GM12864 (cell line): ENCODE data around the gene AFF1.

Source experiments
- DNase-seq: peaks from one replicate; pipeline ENCODE4 v3.0.0-alpha.2; 2011; ENCODE audit warnings: low read depth
- H3K4me3 ChIP-seq: 2 replicates; pipeline ENCODE4 v1.5.1; 2011; ENCODE audit warnings: mild to moderate bottlenecking, low read depth, low read length, control low read depth
- TF ChIP-seq, protein P1 (sequence below): IDR thresholded peaks from 2 replicates; pipeline ENCODE4 v1.5.1; 2011; ENCODE audit warnings: low read depth, mild to moderate bottlenecking, moderate library complexity, low read length, control low read depth, inconsistent platforms; ENCODE audit errors: missing control alignments

Gene AFF1

DNA sequence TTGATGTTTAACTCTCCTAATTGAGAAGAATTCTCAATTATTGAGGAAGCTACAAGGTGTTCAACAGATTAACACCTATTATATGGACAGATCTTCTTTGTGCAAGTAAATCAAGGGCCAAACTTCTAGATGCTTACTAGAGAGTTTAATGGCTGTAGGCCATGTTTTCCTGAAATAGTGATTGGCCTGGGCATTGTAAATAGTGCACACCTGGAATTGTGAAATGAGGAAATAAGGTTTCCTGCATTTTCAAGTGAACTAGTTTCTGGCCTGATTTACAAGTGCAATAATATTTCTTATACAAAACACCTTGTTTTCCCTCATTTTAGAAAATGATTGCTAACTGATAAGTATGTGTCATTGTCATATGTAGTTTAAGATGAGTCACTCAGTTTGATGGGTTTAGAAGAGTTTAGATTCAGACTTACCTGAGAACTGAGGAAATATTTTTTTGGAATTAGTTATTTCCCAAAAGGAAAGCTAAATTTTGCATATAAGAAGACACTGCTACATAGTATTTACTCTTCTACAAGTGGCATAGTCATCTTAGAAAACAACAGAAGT lies 21.2 kb downstream of the AFF1 start:
- no peak overlapping the region for H3K4me3 ChIP-seq
- TF ChIP-seq, protein P1, sequence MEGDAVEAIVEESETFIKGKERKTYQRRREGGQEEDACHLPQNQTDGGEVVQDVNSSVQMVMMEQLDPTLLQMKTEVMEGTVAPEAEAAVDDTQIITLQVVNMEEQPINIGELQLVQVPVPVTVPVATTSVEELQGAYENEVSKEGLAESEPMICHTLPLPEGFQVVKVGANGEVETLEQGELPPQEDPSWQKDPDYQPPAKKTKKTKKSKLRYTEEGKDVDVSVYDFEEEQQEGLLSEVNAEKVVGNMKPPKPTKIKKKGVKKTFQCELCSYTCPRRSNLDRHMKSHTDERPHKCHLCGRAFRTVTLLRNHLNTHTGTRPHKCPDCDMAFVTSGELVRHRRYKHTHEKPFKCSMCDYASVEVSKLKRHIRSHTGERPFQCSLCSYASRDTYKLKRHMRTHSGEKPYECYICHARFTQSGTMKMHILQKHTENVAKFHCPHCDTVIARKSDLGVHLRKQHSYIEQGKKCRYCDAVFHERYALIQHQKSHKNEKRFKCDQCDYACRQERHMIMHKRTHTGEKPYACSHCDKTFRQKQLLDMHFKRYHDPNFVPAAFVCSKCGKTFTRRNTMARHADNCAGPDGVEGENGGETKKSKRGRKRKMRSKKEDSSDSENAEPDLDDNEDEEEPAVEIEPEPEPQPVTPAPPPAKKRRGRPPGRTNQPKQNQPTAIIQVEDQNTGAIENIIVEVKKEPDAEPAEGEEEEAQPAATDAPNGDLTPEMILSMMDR = no peak
- no peak for DNase-seq

DNA sequence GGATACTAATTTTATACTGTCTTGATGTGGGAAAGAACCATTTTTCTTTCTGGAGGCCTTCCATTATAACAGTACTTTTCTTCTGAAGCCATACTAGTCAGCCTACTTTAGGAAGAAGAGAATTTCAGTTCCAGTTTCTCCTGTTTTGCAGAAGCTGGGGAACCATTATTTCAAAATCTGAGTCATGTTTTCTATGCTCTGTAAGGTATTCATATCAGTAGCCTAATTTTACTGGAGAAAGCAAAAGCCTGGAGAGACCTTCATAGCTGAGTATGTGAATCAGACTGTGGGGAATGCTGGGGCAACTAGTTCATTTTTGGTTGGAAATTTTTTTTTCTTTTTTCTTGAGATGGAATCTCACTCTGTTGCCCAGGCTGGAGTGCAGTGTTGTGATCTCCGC lies 22.4 kb downstream of the AFF1 start:
- no peak overlapping the region for H3K4me3 ChIP-seq
- DNase-seq = no peak
- TF ChIP-seq, protein P1 = no peak

DNA sequence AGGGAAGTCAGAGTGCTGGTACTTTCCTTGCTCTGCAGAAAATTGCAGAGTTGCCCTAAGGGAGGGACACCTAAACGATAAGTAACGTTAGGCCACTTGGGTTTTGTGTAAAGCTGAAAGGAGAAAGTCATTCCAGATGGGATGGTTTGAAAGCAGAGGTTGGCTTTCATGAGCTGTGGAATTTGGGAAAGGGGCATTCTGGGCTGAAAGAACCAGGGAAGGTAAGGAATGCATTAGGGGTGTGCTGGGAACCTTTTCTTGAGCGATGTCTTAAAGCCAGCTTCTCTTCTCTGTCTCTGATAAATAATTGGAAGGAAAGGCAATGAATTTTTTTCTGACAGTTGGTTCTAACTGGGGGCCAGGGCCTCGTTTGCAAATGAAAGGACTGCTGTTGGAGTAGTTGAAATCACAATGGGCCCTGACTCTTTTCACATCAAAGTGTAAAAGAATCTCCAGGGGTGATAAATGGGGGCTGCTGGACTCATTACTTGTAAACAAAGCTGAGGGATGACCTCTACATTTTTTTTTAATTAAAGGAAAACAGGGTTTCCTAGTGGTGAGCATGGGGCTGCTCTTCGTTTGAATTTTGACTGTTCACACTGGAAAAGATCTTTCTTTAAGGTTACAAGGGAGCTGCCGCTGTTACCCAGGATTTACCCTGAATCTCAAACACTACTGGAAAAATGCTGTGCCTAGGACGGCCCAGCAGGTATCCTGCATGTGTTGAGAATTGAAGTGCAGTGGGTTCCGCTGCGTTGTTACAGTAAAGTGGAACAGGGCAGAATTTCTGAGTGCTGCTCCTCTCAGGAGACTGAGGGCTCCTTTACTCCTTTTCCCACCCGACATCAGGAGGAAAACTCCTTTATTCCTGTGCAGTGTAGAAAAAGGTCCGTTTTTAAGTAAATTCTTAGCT lies 25.0 kb downstream of the AFF1 start:
- no peak for DNase-seq
- TF ChIP-seq, protein P1 = no peak
- H3K4me3 ChIP-seq = no peak overlapping the region

DNA sequence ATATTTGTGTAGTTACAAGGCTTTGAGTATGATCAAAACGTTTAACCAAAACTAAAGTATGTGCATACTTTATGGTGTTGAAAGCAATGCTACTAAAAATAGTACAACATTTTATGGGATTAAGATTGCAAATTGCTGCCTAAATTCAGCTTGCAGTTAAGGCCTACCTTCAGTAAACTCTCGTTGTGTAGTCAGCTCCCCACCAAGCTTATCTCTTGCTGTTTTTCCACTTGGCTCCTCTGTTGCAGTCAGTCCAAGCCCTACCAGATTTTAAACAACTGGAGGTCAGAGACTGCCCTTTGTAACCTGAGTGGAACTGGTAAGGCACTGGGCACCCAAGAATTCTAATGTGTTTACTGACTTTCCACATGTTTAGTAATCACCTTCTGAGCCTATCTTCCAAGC lies 25.7 kb downstream of the AFF1 start:
- TF ChIP-seq, protein P1 = no peak
- DNase-seq = no peak

DNA sequence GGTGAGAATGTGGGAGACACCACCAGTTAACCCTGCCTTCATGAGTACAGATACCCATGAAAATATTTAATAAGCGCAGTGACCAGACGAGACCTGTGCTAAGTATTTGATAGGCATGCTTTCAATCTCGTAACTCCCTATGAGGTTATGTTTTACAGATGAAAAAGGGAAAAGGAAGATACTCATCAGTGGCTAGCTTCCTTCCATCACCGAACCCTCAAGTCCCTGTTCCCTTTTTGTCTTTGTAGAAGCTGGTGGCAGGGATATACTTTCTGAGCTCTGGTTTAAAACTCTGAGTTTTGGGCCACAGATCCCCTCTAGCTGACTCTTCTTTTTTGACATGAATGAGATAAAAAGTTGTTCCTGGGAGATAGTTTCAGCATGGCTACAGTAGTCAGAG lies 26.3 kb downstream of the AFF1 start:
- no peak for DNase-seq
- peak overlapping the region; percentile 17; the same call in 1 of the 2 replicates for H3K4me3 ChIP-seq
- TF ChIP-seq, protein P1 = no peak

More for the DNA sequence above, 25.7 kb downstream of the AFF1 start:
- no peak overlapping the region; the same call in 1 of the 2 replicates for H3K4me3 ChIP-seq

DNA sequence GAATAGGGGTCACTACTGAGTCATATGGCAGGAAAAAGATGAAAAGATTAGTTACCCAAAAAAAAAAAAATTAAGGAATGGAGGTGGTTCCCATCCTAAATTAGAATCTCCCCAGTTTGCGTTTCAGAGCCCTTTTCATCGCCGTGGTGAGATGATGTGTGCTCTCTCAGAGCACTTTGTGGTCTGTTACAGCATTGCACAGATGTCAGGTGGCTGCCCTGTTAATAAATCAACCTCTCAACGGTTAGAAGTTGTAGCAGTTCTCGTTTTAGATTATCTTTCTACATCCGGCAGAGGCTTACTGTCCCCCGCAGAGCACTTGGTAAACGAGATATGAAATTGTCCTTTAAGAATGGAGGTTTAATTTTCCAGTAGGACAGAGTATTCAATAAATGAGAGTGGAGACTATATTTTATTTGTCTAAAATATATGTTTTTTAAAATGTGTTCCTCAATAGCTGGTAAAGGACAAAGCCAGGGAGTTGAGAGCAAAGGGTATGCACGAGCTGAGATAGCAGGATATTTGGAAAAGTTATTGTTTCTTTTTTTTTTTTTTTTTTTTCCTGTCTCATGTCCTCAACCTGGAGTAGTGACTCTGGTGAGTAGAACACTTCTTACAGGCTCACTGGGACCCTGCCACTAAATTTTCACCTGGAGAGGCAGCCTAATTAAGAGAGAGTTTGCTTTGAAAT lies 26.9 kb downstream of the AFF1 start:
- DNase-seq = peak; percentile 74
- peak overlapping the region; percentile 17; the same call in 1 of the 2 replicates for H3K4me3 ChIP-seq
- TF ChIP-seq, protein P1 = no peak
